Fibroblast of lung (primary cell): ENCODE measurements around the gene FNDC4. TPM values are rescaled to one million over a fixed set of nuclear protein-coding genes. Genes with fewer than 3 reads are reported as not detected.

Experiments
- DNase-seq, 2 donors: peaks; one replicate each; pipeline versions ENCODE4 v3.0.0 to v3.0.0-alpha.2; 2010; ENCODE audit warnings: low read depth in 2 of 2
- H2AFZ ChIP-seq: 2 replicates; pipeline ENCODE4 v1.5.1; 2012; ENCODE audit warnings: low read length, control low read depth, inconsistent platforms
- H3K27ac ChIP-seq: 2 replicates; pipeline ENCODE4 v1.5.1; 2011; ENCODE audit warnings: low read length, control low read depth; ENCODE audit not compliant: insufficient read depth
- H3K27me3 ChIP-seq: 2 replicates; pipeline ENCODE4 v1.5.1; 2011; ENCODE audit warnings: mild to moderate bottlenecking, low read length; ENCODE audit not compliant: control insufficient read depth, insufficient read depth
- H3K36me3 ChIP-seq: 2 replicates; pipeline ENCODE4 v1.5.1; 2011; ENCODE audit warnings: low read length; ENCODE audit not compliant: control insufficient read depth, insufficient read depth
- H3K4me1 ChIP-seq: 2 replicates; pipeline ENCODE4 v1.5.1; 2011; ENCODE audit warnings: low read length; ENCODE audit not compliant: control insufficient read depth, insufficient read depth; ENCODE audit errors: extremely low read depth
- H3K4me2 ChIP-seq: 2 replicates; pipeline ENCODE4 v1.5.1; 2011; ENCODE audit warnings: low read length, control low read depth; ENCODE audit not compliant: insufficient read depth; ENCODE audit errors: extremely low read depth
- H3K4me3 ChIP-seq, 4 experiments: fragments of 200-600 bp in 1 of 4; sonication (generic) in 1 of 4; replicated peaks in 1 of 4; 2 replicates each; pipeline ENCODE4 v1.5.1; 2011 to 2016; ENCODE audit warnings: low read length in 4 of 4, low read depth in 3 of 4, mild to moderate bottlenecking in 3 of 4, control low read depth in 2 of 4, inconsistent platforms in 1 of 4, mixed read lengths in 1 of 4; ENCODE audit not compliant: insufficient read depth in 1 of 4; ENCODE audit errors: control extremely low read depth in 1 of 4
- H3K79me2 ChIP-seq: 2 replicates; pipeline ENCODE4 v1.5.1; 2012; ENCODE audit warnings: mild to moderate bottlenecking, low read length, inconsistent platforms; ENCODE audit not compliant: control insufficient read depth, insufficient read depth
- H3K9ac ChIP-seq: 2 replicates; pipeline ENCODE4 v1.5.1; 2011; ENCODE audit warnings: mild to moderate bottlenecking, low read length, control low read depth; ENCODE audit not compliant: insufficient read depth
- H3K9me3 ChIP-seq: 2 replicates; pipeline ENCODE4 v1.5.1; 2012; ENCODE audit warnings: low read depth, low read length; ENCODE audit not compliant: control insufficient read depth, insufficient read depth
- H4K20me1 ChIP-seq: 2 replicates; pipeline ENCODE4 v1.5.1; 2011; ENCODE audit warnings: low read length; ENCODE audit not compliant: control insufficient read depth, insufficient read depth; ENCODE audit errors: extremely low read depth
- CTCF ChIP-seq, 2 donors: IDR thresholded peaks in 1 of 2; conservative IDR thresholded peaks in 1 of 2; 1 replicate in 1 of 2; 2 replicates in 1 of 2; pipeline ENCODE4 v1.5.1; 2011 to 2012; ENCODE audit warnings: low read length in 2 of 2, control low read depth in 1 of 2, inconsistent platforms in 1 of 2, low read depth in 1 of 2, mild to moderate bottlenecking in 1 of 2
- EZH2 ChIP-seq: IDR thresholded peaks from 2 replicates; pipeline ENCODE4 v1.5.1; 2012; ENCODE audit warnings: low read length, control low read depth, mild to moderate bottlenecking; ENCODE audit errors: missing control alignments
- polyA plus RNA-seq, 2 donors: library from polyadenylated mRNA; depleted of rRNA in 1 of 2; stranded (reverse) in 1 of 2; unstranded in 1 of 2; fragments of >200 nt; gene quantifications; 2 replicates each; pipeline ENCODE4 v1.2.1, GENCODE V29; 2011 to 2012; ENCODE audit warnings: missing spikeins in 1 of 2
- total RNA-seq: library from RNA; depleted of rRNA; stranded (reverse); fragments of >200 nt; gene quantifications from 2 replicates; pipeline ENCODE4 v1.2.1, GENCODE V29; 2014

The FNDC4 gene
- total and polyA plus RNA-seq, 2 donors (not counting 1 experiment from before 2014, with no cell fraction given), result 9.6 to 18.3 TPM

- no peak overlapping the region for H3K4me2 ChIP-seq
- no peak overlapping the region for H3K4me3 ChIP-seq
- DNase-seq, result no peak
- no peak overlapping the region for H3K9ac ChIP-seq
- H3K9me3 ChIP-seq, result no peaks in the 10 kb centered on the region
- TF ChIP-seq EZH2, result no peak
- TF ChIP-seq CTCF (conservative IDR thresholded peaks at IDR 0.05 in 1 of 2, IDR thresholded peaks at IDR 0.05 in 1 of 2; ENCODE audit: low read depth in 1 of 2, low read length in 2 of 2), result no peak
- H3K79me2 ChIP-seq, result no peaks in the 10 kb centered on the region
- no peaks in the 10 kb centered on the region for H4K20me1 ChIP-seq
- peaks cover 7% of the 10 kb centered on the region for H3K36me3 ChIP-seq
- no peak overlapping the region for H2AFZ ChIP-seq
- no peaks in the 10 kb centered on the region for H3K27me3 ChIP-seq
- no peaks in the 10 kb centered on the region for H3K4me1 ChIP-seq
- no peak overlapping the region for H3K27ac ChIP-seq
Observed at GRCh38 chr2:27448381-27448780, 46.6 kb downstream of the FNDC4 start.

GRCh38 chr2:27446057-27446456 lies 48.9 kb downstream of the FNDC4 start:
- no peak overlapping the region for H3K27ac ChIP-seq
- H3K27me3 ChIP-seq, result no peaks in the 10 kb centered on the region
- peaks cover 12% of the 10 kb centered on the region for H3K36me3 ChIP-seq
- H3K4me3 ChIP-seq, result no peak overlapping the region
- H3K9me3 ChIP-seq, result no peaks in the 10 kb centered on the region
- no peak overlapping the region for H3K4me2 ChIP-seq
- no peak overlapping the region for H3K9ac ChIP-seq
- no peak overlapping the region for H2AFZ ChIP-seq
- no peaks in the 10 kb centered on the region for H3K4me1 ChIP-seq
- DNase-seq, result no peak
- no peak for TF ChIP-seq EZH2
- H4K20me1 ChIP-seq, result no peaks in the 10 kb centered on the region
- no peaks in the 10 kb centered on the region for H3K79me2 ChIP-seq

GRCh38 chr2:27445615-27446014 lies 49.4 kb downstream of the FNDC4 start:
- H2AFZ ChIP-seq, result no peak overlapping the region
- no peak for TF ChIP-seq CTCF (conservative IDR thresholded peaks at IDR 0.05 in 1 of 2, IDR thresholded peaks at IDR 0.05 in 1 of 2; ENCODE audit: low read depth in 1 of 2, low read length in 2 of 2)
- no peak for TF ChIP-seq EZH2
- H3K36me3 ChIP-seq, result peaks cover 16% of the 10 kb centered on the region
- no peak overlapping the region for H3K4me3 ChIP-seq
- H3K4me2 ChIP-seq, result no peak overlapping the region
- H3K9me3 ChIP-seq, result no peaks in the 10 kb centered on the region
- no peaks in the 10 kb centered on the region for H3K79me2 ChIP-seq
- no peaks in the 10 kb centered on the region for H3K4me1 ChIP-seq
- DNase-seq, result no peak
- no peak overlapping the region for H3K9ac ChIP-seq
- H3K27me3 ChIP-seq, result no peaks in the 10 kb centered on the region
- H3K27ac ChIP-seq, result no peak overlapping the region
- H4K20me1 ChIP-seq, result no peaks in the 10 kb centered on the region
